K562 (cell line): ENCODE results near the gene OLR1. TPM values are rescaled to one million over a fixed set of nuclear protein-coding genes. Genes with fewer than 3 reads are reported as not detected.

Source experiments
- ATAC-seq: fragments of 200-7000 bp; cut with Tn5 transposase; 3 replicates; pipeline ENCODE4 v1.9.1; 2020; ENCODE audit warnings: moderate library complexity
- BruUV-seq: library from RNA; stranded (reverse); fragments of 400-500 nt; replicated peaks from 2 replicates; lab custom pipeline; 2021; lab: Mats Ljungman, UMichigan
- CTCF ChIA-PET: fragments of 300-600 bp; formaldehyde crosslinking; extraction: SDS; loops from one replicate; lab custom pipeline; 2021; ENCODE audit warnings: low intra/inter-chr PET ratio; lab: Yijun Ruan, JAX
- POLR2A ChIA-PET: fragments of 300-600, 350-650 bp; sonication (Branson Sonifier 250); formaldehyde crosslinking; extraction: SDS; loops from one replicate; lab custom pipeline; 2021; ENCODE audit warnings: antibody characterized with exemption, inconsistent platforms; lab: Yijun Ruan, JAX
- DNase-seq, 4 experiments: peaks; one replicate each; pipeline versions ENCODE4 v3.0.0 to v3.0.0-alpha.2; 2011 to 2018; ENCODE audit warnings: low spot score in 3 of 4, mixed read lengths in 3 of 4; ENCODE audit errors: extremely low read depth in 1 of 4
- FAIRE-seq: peaks from 2 replicates; lab custom pipeline; 2011; peaks lifted over from hg19 to GRCh38; lab: Jason Lieb, UNC
- H2AFZ ChIP-seq: 2 replicates; pipeline ENCODE4 v1.6.0; 2011; ENCODE audit warnings: low read depth, low read length, control low read depth, inconsistent platforms
- H3K27ac ChIP-seq: fragments of 200-600 bp; 3 replicates; pipeline ENCODE4 v1.8.0; 2011; ENCODE audit warnings: low read depth, mild to moderate bottlenecking, control low read depth, inconsistent platforms, low read length, moderate library complexity, mixed read lengths; ENCODE audit errors: extremely low read depth
- H3K27me3 ChIP-seq, 2 experiments: fragments of 300-600 bp in 1 of 2; 2 replicates in 1 of 2; 3 replicates in 1 of 2; pipeline versions ENCODE4 v1.6.0 to v1.8.0; 2011; ENCODE audit warnings: inconsistent platforms in 2 of 2, low read length in 2 of 2, mild to moderate bottlenecking in 1 of 2, mixed read lengths in 1 of 2, moderate library complexity in 1 of 2; ENCODE audit not compliant: control insufficient read depth in 2 of 2, insufficient read depth in 2 of 2
- H3K36me3 ChIP-seq: fragments of 300-600 bp; 3 replicates; pipeline ENCODE4 v1.8.0; 2011; ENCODE audit warnings: mild to moderate bottlenecking, low read length, inconsistent platforms; ENCODE audit not compliant: control insufficient read depth, insufficient read depth
- H3K4me1 ChIP-seq, 2 experiments: fragments of 200-600 bp in 1 of 2; replicated peaks in 1 of 2; 2 replicates in 1 of 2; 3 replicates in 1 of 2; pipeline versions ENCODE4 v1.5.1 to v1.8.0; 2011; ENCODE audit warnings: inconsistent platforms in 2 of 2, low read length in 2 of 2, mild to moderate bottlenecking in 1 of 2, mixed read lengths in 1 of 2, moderate library complexity in 1 of 2; ENCODE audit not compliant: control insufficient read depth in 2 of 2, insufficient read depth in 2 of 2
- H3K4me2 ChIP-seq: 2 replicates; pipeline ENCODE4 v1.6.1; 2011; ENCODE audit warnings: low read length, control low read depth, inconsistent platforms, mixed read lengths; ENCODE audit not compliant: insufficient read depth
- H3K4me3 ChIP-seq: fragments of 200-600 bp; sonication (generic), shearing (Covaris generic); 2 replicates; pipeline ENCODE4 v1.5.1; 2016; ENCODE audit warnings: control low read depth, inconsistent platforms
- H3K79me2 ChIP-seq: fragments of 200-600 bp; 3 replicates; pipeline ENCODE4 v1.8.0; 2011; ENCODE audit warnings: low read length, inconsistent platforms; ENCODE audit not compliant: control insufficient read depth, insufficient read depth
- H3K9ac ChIP-seq, 2 experiments: 2 replicates each; pipeline versions ENCODE4 v1.6.0 to v1.6.1; 2011; ENCODE audit warnings: low read depth in 2 of 2, low read length in 2 of 2, control low read depth in 1 of 2, inconsistent platforms in 1 of 2, mild to moderate bottlenecking in 1 of 2, mixed read lengths in 1 of 2; ENCODE audit not compliant: insufficient read depth in 1 of 2
- H3K9me1 ChIP-seq: one replicate; pipeline ENCODE4 v1.6.0; 2011; ENCODE audit warnings: inconsistent platforms, mild to moderate bottlenecking, low read length, moderate library complexity; ENCODE audit not compliant: control insufficient read depth, insufficient read depth
- H3K9me3 ChIP-seq: replicated peaks from 2 replicates; pipeline ENCODE4 v1.5.1; 2011; ENCODE audit warnings: low read depth, low read length, inconsistent platforms; ENCODE audit not compliant: control insufficient read depth, insufficient read depth
- H4K20me1 ChIP-seq: replicated peaks from 2 replicates; pipeline ENCODE4 v1.6.1; 2011; ENCODE audit warnings: low read length, inconsistent platforms, mixed read lengths; ENCODE audit not compliant: control insufficient read depth, insufficient read depth
- RAD21 ChIP-seq, 2 experiments: fragments of 250-450 bp in 1 of 2; fragments of 450-650 bp in 1 of 2; sonication (Bioruptor Pico) in 1 of 2; formaldehyde crosslinking in 1 of 2; IDR thresholded peaks in 1 of 2; conservative IDR thresholded peaks in 1 of 2; 2 replicates each; pipeline versions ENCODE4 v1.4.0 to v1.8.0; 2020 to 2022; ENCODE audit warnings: mild to moderate bottlenecking in 2 of 2, moderate library complexity in 1 of 2
- SMC3 ChIP-seq: conservative IDR thresholded peaks from 2 replicates; pipeline ENCODE4 v1.6.1; 2011; ENCODE audit warnings: low read depth, low read length, improper control_type of control experiment; ENCODE audit not compliant: insufficient read depth
- STAG1 ChIP-seq: sonication (generic); formaldehyde crosslinking; IDR thresholded peaks from 2 replicates; pipeline ENCODE4 v1.5.0; 2020; ENCODE audit warnings: missing genetic modification reagents, borderline replicate concordance
- WGBS: fragments of 100-300 bp; shearing (Covaris generic); methylation state at CpG from one replicate; pipeline ENCODE4 v1.1.6; 2016; ENCODE audit warnings: low coverage, mixed read lengths; ENCODE audit not compliant: insufficient coverage; ENCODE audit errors: missing lambda C conversion rate; 5-methylcytosine and 5-hydroxymethylcytosine counted together
- in situ Hi-C: fragments of 300-500 bp; cut with MboI; formaldehyde crosslinking; loops from 4 replicates; pipeline ENCODE4 v1.15.0; 2018; ENCODE audit warnings: inconsistent platforms, mixed read lengths
- intact Hi-C: fragments of 100-400 bp; cut with micrococcal nuclease; formaldehyde crosslinking; loops from 2 replicates; pipeline ENCODE4 v1.14.2; 2022
- polyA plus RNA-seq, 8 experiments: library from polyadenylated mRNA; depleted of rRNA in 4 of 8; stranded (reverse) in 5 of 8; unstranded in 3 of 8; fragments of >200 nt; fragmentation: Nextera tagmentation in 2 of 8; fragmentation: Illumina TruSeq in 1 of 8; extraction: Ambion mirVana in 2 of 8; extraction: Trizol in 1 of 8; gene quantifications; 2 replicates each; pipeline versions ENCODE4 v1.2.1 to v1.2.3, GENCODE V29; 2011 to 2014; ENCODE audit warnings: inconsistent platforms in 1 of 8, missing spikeins in 1 of 8
- total RNA-seq, 7 experiments: library from RNA; depleted of rRNA in 6 of 7; stranded (reverse); fragments of >200 nt in 6 of 7; fragmentation: Illumina TruSeq in 2 of 7; extraction: Trizol in 2 of 7; gene quantifications; 2 replicates each; pipeline versions ENCODE4 v1.2.1 to v1.2.3, GENCODE V29; 2011 to 2021; ENCODE audit warnings: low replicate concordance in 1 of 7
- TF ChIP-seq, protein P1 (sequence below), 3 experiments: IDR thresholded peaks in 2 of 3; conservative IDR thresholded peaks in 1 of 3; 2 replicates each; pipeline ENCODE4 v1.5.1; 2011 to 2012; ENCODE audit warnings: low read length in 3 of 3, mild to moderate bottlenecking in 3 of 3, control low read depth in 2 of 3, improper control_type of control experiment in 1 of 3, inconsistent platforms in 1 of 3, low read depth in 1 of 3, mixed read lengths in 1 of 3, moderate library complexity in 1 of 3; ENCODE audit not compliant: insufficient read depth in 2 of 3
- TF ChIP-seq, protein P2 (sequence below): fragments of 450-650 bp; IDR thresholded peaks from 2 replicates; pipeline ENCODE4 v1.6.1; 2017; ENCODE audit warnings: mild to moderate bottlenecking, moderate library complexity
- TF ChIP-seq, protein P3 (sequence below), 2 experiments: fragments of 450-650 bp; formaldehyde crosslinking in 1 of 2; IDR thresholded peaks; 2 replicates each; pipeline versions ENCODE4 v1.4.0 to v1.6.1; 2014 to 2020; ENCODE audit warnings: mild to moderate bottlenecking in 2 of 2, borderline replicate concordance in 1 of 2, low read depth in 1 of 2

Gene OLR1
- total and polyA plus RNA-seq, 9 of the 15 experiments (the other 6 are each of a cell fraction or from before 2014, with no cell fraction given) = not detected

DNA sequence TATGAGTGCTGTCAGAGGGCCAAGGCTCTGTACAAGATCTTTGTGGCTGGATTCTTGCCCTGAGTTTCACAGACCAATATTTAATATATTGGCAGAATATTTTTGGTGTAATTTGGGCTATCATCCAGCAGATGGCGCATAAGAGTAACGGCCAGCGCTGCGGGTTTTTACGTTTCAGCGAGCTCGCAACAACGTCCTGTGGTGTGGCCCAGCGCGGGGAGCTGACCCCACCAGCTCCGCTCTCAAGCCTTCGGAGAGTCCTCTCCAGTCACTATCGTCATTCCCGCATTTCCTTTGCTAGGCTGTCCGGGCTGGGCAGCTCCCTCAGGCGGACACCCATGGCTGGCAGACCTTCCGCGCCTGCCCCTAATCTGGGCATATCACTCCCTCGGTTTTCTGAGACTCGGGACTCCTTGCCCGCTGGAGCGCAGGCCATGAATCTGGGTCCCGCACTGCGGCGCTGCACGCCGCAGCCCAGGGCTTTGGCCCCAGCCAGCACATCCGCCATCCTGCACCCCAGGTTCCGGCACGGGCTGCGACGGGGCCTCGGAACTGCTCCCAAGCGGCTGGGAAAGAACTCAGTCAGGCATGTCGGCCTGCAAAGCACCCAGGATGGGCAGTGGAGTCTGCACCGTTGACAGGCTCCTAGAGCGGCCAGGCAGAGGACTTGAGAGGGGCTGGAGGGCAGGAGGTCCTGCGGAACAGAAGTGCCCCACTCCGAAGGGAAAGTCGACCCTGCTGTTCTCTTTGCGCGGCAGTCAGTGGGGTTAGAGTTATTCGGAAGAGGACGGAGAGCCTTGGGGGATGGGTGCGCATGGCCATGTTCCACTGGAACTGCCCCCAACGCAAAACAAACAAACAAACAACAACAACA, 18.4 kb downstream of the OLR1 start:
- no peaks in the 10 kb centered on the region for H4K20me1 ChIP-seq
- peak; percentile 78 for ATAC-seq
- peak overlapping the region; percentile 15 for H3K4me3 ChIP-seq
- in situ Hi-C loops (no loop called here), intact Hi-C loops (loop anchor here (1.0 kb wide), 1 partner anchor 38 kb away; no protein-coding TSS in a partner anchor)
- BruUV-seq = no TSS peak
- peaks cover 0 to 10% of the 10 kb centered on the region in 2 experiments; a peak in 2 of 5 replicates for H3K4me1 ChIP-seq
- no peaks in the 10 kb centered on the region for H3K79me2 ChIP-seq
- POLR2A ChIA-PET = interaction anchor here (0.5 to 0.6 kb wide), 2 partner anchors 77 to 229 kb away, joined by 3 read pairs; no protein-coding TSS in a partner anchor
- H3K9me3 ChIP-seq = no peaks in the 10 kb centered on the region
- peak; percentile 32 to 48 (median 38) for DNase-seq
- 14% methylated on average over 27 of the region's 46 CpGs for WGBS
- no peaks in the 10 kb centered on the region for H3K36me3 ChIP-seq
- CTCF ChIA-PET = interaction anchor here (0.6 to 1.5 kb wide), 6 partner anchors 36 to 1334 kb away, joined by 3 to 8 read pairs (median 4); partner anchors contain the start of gene STYK1
- peak overlapping the region; percentile 68 for H3K4me2 ChIP-seq
- H3K9ac ChIP-seq = peak overlapping the region in 1 of 2 experiments; percentile 78; a peak in 2 of 4 replicates
- peaks cover 0 to 11% of the 10 kb centered on the region in 2 experiments; a peak in 2 of 5 replicates for H3K27me3 ChIP-seq
- no peak overlapping the region for H3K27ac ChIP-seq
- no peaks in the 10 kb centered on the region for H3K9me1 ChIP-seq
- no peak for FAIRE-seq
- peak overlapping the region; percentile 85 for H2AFZ ChIP-seq
- TF ChIP-seq STAG1 (CRISPR knock-in tag) = no peak; the same call in 1 of the 2 replicates
- TF ChIP-seq, protein P1, sequence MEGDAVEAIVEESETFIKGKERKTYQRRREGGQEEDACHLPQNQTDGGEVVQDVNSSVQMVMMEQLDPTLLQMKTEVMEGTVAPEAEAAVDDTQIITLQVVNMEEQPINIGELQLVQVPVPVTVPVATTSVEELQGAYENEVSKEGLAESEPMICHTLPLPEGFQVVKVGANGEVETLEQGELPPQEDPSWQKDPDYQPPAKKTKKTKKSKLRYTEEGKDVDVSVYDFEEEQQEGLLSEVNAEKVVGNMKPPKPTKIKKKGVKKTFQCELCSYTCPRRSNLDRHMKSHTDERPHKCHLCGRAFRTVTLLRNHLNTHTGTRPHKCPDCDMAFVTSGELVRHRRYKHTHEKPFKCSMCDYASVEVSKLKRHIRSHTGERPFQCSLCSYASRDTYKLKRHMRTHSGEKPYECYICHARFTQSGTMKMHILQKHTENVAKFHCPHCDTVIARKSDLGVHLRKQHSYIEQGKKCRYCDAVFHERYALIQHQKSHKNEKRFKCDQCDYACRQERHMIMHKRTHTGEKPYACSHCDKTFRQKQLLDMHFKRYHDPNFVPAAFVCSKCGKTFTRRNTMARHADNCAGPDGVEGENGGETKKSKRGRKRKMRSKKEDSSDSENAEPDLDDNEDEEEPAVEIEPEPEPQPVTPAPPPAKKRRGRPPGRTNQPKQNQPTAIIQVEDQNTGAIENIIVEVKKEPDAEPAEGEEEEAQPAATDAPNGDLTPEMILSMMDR (IDR thresholded peaks at IDR 0.05 in 2 of 3, conservative IDR thresholded peaks at IDR 0.05 in 1 of 3; ENCODE audit: insufficient read depth in 2 of 3, low read depth in 1 of 3, low read length in 3 of 3) = peak; percentile 55 to 58 (median 55); a peak in 5 of 6 replicates
- TF ChIP-seq, protein P2, sequence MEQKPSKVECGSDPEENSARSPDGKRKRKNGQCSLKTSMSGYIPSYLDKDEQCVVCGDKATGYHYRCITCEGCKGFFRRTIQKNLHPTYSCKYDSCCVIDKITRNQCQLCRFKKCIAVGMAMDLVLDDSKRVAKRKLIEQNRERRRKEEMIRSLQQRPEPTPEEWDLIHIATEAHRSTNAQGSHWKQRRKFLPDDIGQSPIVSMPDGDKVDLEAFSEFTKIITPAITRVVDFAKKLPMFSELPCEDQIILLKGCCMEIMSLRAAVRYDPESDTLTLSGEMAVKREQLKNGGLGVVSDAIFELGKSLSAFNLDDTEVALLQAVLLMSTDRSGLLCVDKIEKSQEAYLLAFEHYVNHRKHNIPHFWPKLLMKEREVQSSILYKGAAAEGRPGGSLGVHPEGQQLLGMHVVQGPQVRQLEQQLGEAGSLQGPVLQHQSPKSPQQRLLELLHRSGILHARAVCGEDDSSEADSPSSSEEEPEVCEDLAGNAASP = no peak
- TF ChIP-seq SMC3 = peak; percentile 34
- peak; percentile 44 to 61 for TF ChIP-seq RAD21 (CRISPR knock-in tag; conservative IDR thresholded peaks at IDR 0.05 in 1 of 2, IDR thresholded peaks at IDR 0.05 in 1 of 2)
- TF ChIP-seq, protein P3, sequence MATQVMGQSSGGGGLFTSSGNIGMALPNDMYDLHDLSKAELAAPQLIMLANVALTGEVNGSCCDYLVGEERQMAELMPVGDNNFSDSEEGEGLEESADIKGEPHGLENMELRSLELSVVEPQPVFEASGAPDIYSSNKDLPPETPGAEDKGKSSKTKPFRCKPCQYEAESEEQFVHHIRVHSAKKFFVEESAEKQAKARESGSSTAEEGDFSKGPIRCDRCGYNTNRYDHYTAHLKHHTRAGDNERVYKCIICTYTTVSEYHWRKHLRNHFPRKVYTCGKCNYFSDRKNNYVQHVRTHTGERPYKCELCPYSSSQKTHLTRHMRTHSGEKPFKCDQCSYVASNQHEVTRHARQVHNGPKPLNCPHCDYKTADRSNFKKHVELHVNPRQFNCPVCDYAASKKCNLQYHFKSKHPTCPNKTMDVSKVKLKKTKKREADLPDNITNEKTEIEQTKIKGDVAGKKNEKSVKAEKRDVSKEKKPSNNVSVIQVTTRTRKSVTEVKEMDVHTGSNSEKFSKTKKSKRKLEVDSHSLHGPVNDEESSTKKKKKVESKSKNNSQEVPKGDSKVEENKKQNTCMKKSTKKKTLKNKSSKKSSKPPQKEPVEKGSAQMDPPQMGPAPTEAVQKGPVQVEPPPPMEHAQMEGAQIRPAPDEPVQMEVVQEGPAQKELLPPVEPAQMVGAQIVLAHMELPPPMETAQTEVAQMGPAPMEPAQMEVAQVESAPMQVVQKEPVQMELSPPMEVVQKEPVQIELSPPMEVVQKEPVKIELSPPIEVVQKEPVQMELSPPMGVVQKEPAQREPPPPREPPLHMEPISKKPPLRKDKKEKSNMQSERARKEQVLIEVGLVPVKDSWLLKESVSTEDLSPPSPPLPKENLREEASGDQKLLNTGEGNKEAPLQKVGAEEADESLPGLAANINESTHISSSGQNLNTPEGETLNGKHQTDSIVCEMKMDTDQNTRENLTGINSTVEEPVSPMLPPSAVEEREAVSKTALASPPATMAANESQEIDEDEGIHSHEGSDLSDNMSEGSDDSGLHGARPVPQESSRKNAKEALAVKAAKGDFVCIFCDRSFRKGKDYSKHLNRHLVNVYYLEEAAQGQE (IDR thresholded peaks at IDR 0.05; ENCODE audit: borderline replicate concordance) = peak; percentile 48
- TF ChIP-seq, protein P3 (CRISPR knock-in tag; IDR thresholded peaks at IDR 0.05; ENCODE audit: low read depth) = no peak
